IMR-90 (cell line): ENCODE results near the gene CHD6. TPM values are rescaled to one million over a fixed set of nuclear protein-coding genes. Genes with fewer than 3 reads are reported as not detected.

Experiments
- ATAC-seq: fragments of 200-7000 bp; cut with Tn5 transposase; 2 replicates; pipeline ENCODE4 v1.9.1; 2020; ENCODE audit warnings: low read depth, mild to moderate bottlenecking, moderate library complexity
- BruUV-seq: library from RNA; stranded (reverse); fragments of 400-500 nt; replicated peaks from 2 replicates; lab custom pipeline; 2021; lab: Mats Ljungman, UMichigan
- CTCF ChIA-PET: fragments of 300-600 bp; formaldehyde crosslinking; extraction: SDS; loops from one replicate; lab custom pipeline; 2021; ENCODE audit warnings: antibody characterized with exemption; lab: Yijun Ruan, JAX
- POLR2A ChIA-PET: fragments of 300-600 bp; sonication (Branson Sonifier 250); formaldehyde crosslinking; loops from one replicate; lab custom pipeline; 2022; ENCODE audit warnings: antibody characterized with exemption; ENCODE audit not compliant: unreplicated experiment; lab: Charles Lee
- DNase-seq: peaks from one replicate; pipeline ENCODE4 v3.0.0; 2013
- H2AFZ ChIP-seq: replicated peaks from 2 replicates; pipeline ENCODE3; 2013; ENCODE audit warnings: low read length, mild to moderate bottlenecking; ENCODE audit not compliant: poor library complexity
- H2AK5ac ChIP-seq: 2 replicates; pipeline ENCODE4 v1.6.1; 2013; ENCODE audit warnings: low read depth, low read length, inconsistent platforms
- H2AK9ac ChIP-seq: replicated peaks from 2 replicates; pipeline ENCODE3; 2013; ENCODE audit warnings: mild to moderate bottlenecking, low read depth, low read length, moderate library complexity; ENCODE audit not compliant: poor library complexity
- H2BK120ac ChIP-seq: 2 replicates; pipeline ENCODE4 v1.6.1; 2013; ENCODE audit warnings: low read depth, low read length, inconsistent platforms
- H2BK15ac ChIP-seq: 3 replicates; pipeline ENCODE4 v1.6.1; 2013; ENCODE audit warnings: low read depth, low read length, inconsistent platforms
- H2BK20ac ChIP-seq: 2 replicates; pipeline ENCODE4 v1.6.1; 2013; ENCODE audit warnings: low read depth, mild to moderate bottlenecking, inconsistent platforms, low read length, moderate library complexity
- H2BK5ac ChIP-seq: 2 replicates; pipeline ENCODE4 v1.6.1; 2013; ENCODE audit warnings: mild to moderate bottlenecking, low read depth, low read length, inconsistent platforms; ENCODE audit not compliant: poor library complexity, severe bottlenecking
- H3K14ac ChIP-seq: replicated peaks from 2 replicates; pipeline ENCODE4 v1.6.1; 2013; ENCODE audit warnings: low read depth, low read length, inconsistent platforms
- H3K18ac ChIP-seq: 2 replicates; pipeline ENCODE4 v1.6.1; 2013; ENCODE audit warnings: low read depth, low read length, control low read depth
- H3K23ac ChIP-seq: 2 replicates; pipeline ENCODE4 v1.6.1; 2013; ENCODE audit warnings: low read depth, low read length, inconsistent platforms
- H3K27ac ChIP-seq: 2 replicates; pipeline ENCODE4 v1.5.1; 2013; ENCODE audit warnings: mild to moderate bottlenecking, control low read depth, low read length; ENCODE audit not compliant: insufficient read depth
- H3K27me3 ChIP-seq: 2 replicates; pipeline ENCODE4 v1.6.1; 2013; ENCODE audit warnings: low read length; ENCODE audit not compliant: control insufficient read depth, insufficient read depth
- H3K36me3 ChIP-seq: 2 replicates; pipeline ENCODE4 v1.6.1; 2013; ENCODE audit warnings: low read length, mixed read lengths; ENCODE audit not compliant: control insufficient read depth, insufficient read depth
- H3K4ac ChIP-seq: 2 replicates; pipeline ENCODE4 v1.6.1; 2013; ENCODE audit warnings: low read depth, low read length, inconsistent platforms
- H3K4me1 ChIP-seq: 2 replicates; pipeline ENCODE4 v1.6.1; 2013; ENCODE audit warnings: low read length, mixed read lengths; ENCODE audit not compliant: control insufficient read depth, insufficient read depth
- H3K4me2 ChIP-seq: 2 replicates; pipeline ENCODE4 v1.6.1; 2013; ENCODE audit warnings: low read depth, mild to moderate bottlenecking, control low read depth, low read length, moderate library complexity
- H3K4me3 ChIP-seq: 2 replicates; pipeline ENCODE4 v1.5.1; 2013; ENCODE audit warnings: low read depth, mild to moderate bottlenecking, control low read depth, low read length, moderate library complexity; ENCODE audit not compliant: insufficient read depth
- H3K56ac ChIP-seq: 2 replicates; pipeline ENCODE4 v1.6.1; 2013; ENCODE audit warnings: low read length, inconsistent platforms; ENCODE audit not compliant: insufficient read depth; ENCODE audit errors: extremely low read depth
- H3K79me1 ChIP-seq, 2 experiments: 2 replicates each; pipeline ENCODE4 v1.6.1; 2013; ENCODE audit warnings: low read length in 2 of 2, inconsistent platforms in 1 of 2, low read depth in 1 of 2
- H3K9ac ChIP-seq: 2 replicates; pipeline ENCODE4 v1.6.1; 2013; ENCODE audit warnings: low read depth, low read length, control low read depth
- H3K9me1 ChIP-seq: 2 replicates; pipeline ENCODE4 v1.6.1; 2013; ENCODE audit warnings: low read length, inconsistent platforms; ENCODE audit not compliant: insufficient read depth
- H3K9me3 ChIP-seq: 2 replicates; pipeline ENCODE4 v1.6.1; 2013; ENCODE audit warnings: low read length; ENCODE audit not compliant: control insufficient read depth, insufficient read depth
- H4K20me1 ChIP-seq: 2 replicates; pipeline ENCODE4 v1.6.1; 2013; ENCODE audit warnings: low read length, inconsistent platforms; ENCODE audit not compliant: insufficient read depth
- H4K5ac ChIP-seq: 2 replicates; pipeline ENCODE4 v1.6.1; 2013; ENCODE audit warnings: mild to moderate bottlenecking, low read depth, low read length, control low read depth
- H4K8ac ChIP-seq, 2 experiments: 2 replicates each; pipeline ENCODE4 v1.6.1; 2013; ENCODE audit warnings: low read depth in 2 of 2, low read length in 2 of 2, control low read depth in 1 of 2, inconsistent platforms in 1 of 2
- H4K91ac ChIP-seq: 2 replicates; pipeline ENCODE4 v1.6.1; 2013; ENCODE audit warnings: low read depth, low read length, inconsistent platforms; ENCODE audit not compliant: insufficient read depth
- MAFK ChIP-seq: IDR thresholded peaks from 2 replicates; pipeline ENCODE4 v1.6.1; 2012; ENCODE audit warnings: low read depth, low read length, improper control_type of control experiment
- MAZ ChIP-seq: IDR thresholded peaks from 2 replicates; pipeline ENCODE4 v1.6.1; 2012; ENCODE audit warnings: low read depth, mild to moderate bottlenecking, low read length, improper control_type of control experiment, moderate library complexity, borderline replicate concordance
- WGBS, 2 experiments: methylation state at CpG; one replicate each; pipeline versions ENCODE4 v1.1.5 to v1.1.7; 2013; ENCODE audit warnings: missing lambda C conversion rate in 2 of 2; ENCODE audit not compliant: insufficient read length in 1 of 2; ENCODE audit errors: extremely low coverage in 2 of 2; 5-methylcytosine and 5-hydroxymethylcytosine counted together
- dilution Hi-C: fragments of 300-500 bp; cut with HindIII; formaldehyde crosslinking; loops from one replicate; pipeline ENCODE4 v1.14.3; 2018; ENCODE audit warnings: low sequenced_read_pairs; ENCODE audit not compliant: unreplicated experiment
- in situ Hi-C: fragments of 300-500 bp; cut with MboI; formaldehyde crosslinking; loops from 3 replicates; pipeline ENCODE4 v1.14.3; 2019; ENCODE audit warnings: low sequenced_read_pairs, inconsistent platforms, mixed read lengths
- intact Hi-C: fragments of 100-400 bp; cut with micrococcal nuclease; formaldehyde crosslinking; loops from 2 replicates; pipeline ENCODE4 v1.10.0; 2022
- polyA plus RNA-seq, 3 experiments: library from polyadenylated mRNA; depleted of rRNA; stranded (reverse); fragments of >200 nt; gene quantifications; 2 replicates each; pipeline ENCODE4 v1.2.3, GENCODE V29; 2012; ENCODE audit warnings: low replicate concordance in 1 of 3
- total RNA-seq: library from RNA; depleted of rRNA; stranded (reverse); fragments of >200 nt; gene quantifications from 2 replicates; pipeline ENCODE4 v1.2.3, GENCODE V29; 2012

The CHD6 gene
- total and polyA plus RNA-seq, 2 of the 4 experiments (the other 2 are of a cell fraction) = 8.8 to 26.7 TPM

DNA sequence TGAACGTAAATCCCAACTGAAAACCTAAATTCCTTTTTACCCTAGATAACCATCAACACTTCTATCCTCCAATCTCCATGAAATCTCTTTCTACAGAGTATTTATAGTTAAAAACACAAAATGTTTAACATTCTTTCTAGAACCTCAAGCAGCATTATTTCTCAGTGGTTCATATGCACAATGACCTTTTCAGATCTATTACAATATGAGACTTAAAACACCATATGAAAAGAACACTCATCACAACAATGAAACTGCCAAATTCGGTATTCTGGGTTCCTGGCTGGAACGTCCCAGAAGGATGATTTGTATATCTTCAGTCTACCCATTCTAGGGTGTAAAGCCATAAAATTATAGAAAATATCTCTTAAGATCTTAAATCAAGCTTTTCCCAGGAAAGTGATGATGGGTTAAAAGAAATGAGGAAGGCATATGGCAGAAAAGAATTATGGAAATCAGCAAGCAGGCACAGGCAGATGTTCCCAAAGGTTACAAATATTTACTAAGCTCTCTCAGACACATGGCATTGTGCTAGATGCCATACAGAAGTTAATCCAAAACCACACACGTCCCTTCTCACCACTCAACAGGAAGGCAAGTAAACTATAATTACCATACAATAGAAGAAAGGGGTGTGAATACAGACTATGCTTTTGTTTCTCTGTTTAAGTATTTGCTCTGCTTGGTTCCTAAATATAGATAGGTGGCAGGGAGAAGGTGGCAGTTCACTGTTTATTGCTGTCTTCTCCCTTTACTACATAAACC, 118.0 kb downstream of the CHD6 start:
- no TSS peak for BruUV-seq
- in situ Hi-C loops (no loop called here), dilution Hi-C loops (no loop called here), intact Hi-C loops (loop anchor here (5.0 kb wide), 1 partner anchor 117 kb away; the partner anchor contains the start of gene CHD6)
- H2BK5ac ChIP-seq = no peak overlapping the region
- ATAC-seq (no peak; the same call in 1 of the 2 replicates), DNase-seq (no peak)
- ChIA-PET POLR2A (interaction anchor here (0.5 kb wide), 1 partner anchor 429 kb away, joined by 3 read pairs; no protein-coding TSS in a partner anchor), CTCF (no interaction called here)
- H4K8ac ChIP-seq = no peak overlapping the region; a peak in 1 of 4 replicates
- no CpG with 5 or more reads among the region's 4 CpGs for WGBS, 2 experiments
- H2BK15ac ChIP-seq = no peak overlapping the region
- no peak overlapping the region for H3K4me2 ChIP-seq
- no peak overlapping the region for H2BK20ac ChIP-seq
- no peak overlapping the region for H2AK9ac ChIP-seq
- H4K20me1 ChIP-seq = no peaks in the 10 kb centered on the region; the same call in 1 of the 2 replicates
- no peak overlapping the region for H2BK120ac ChIP-seq
- peaks cover 2% of the 10 kb centered on the region; the same call in 1 of the 2 replicates for H3K9me3 ChIP-seq
- H3K18ac ChIP-seq = peak overlapping the region; percentile 28; the same call in 1 of the 2 replicates
- no peak overlapping the region for H3K14ac ChIP-seq
- H3K9ac ChIP-seq = no peak overlapping the region
- H4K5ac ChIP-seq = no peak overlapping the region
- H2AFZ ChIP-seq = no peak overlapping the region
- peaks cover 13 to 19% of the 10 kb centered on the region in 2 experiments; a peak in 3 of 4 replicates for H3K79me1 ChIP-seq
- no peak overlapping the region for H3K4me3 ChIP-seq
- no peak overlapping the region for H4K91ac ChIP-seq
- H2AK5ac ChIP-seq = no peak overlapping the region
- TF ChIP-seq MAZ = no peak
- TF ChIP-seq MAFK = no peak
- no peaks in the 10 kb centered on the region for H3K27me3 ChIP-seq
- peaks cover 4% of the 10 kb centered on the region; the same call in 1 of the 2 replicates for H3K36me3 ChIP-seq
- no peak overlapping the region for H3K56ac ChIP-seq
- H3K9me1 ChIP-seq = peaks cover 5% of the 10 kb centered on the region
- H3K27ac ChIP-seq = no peak overlapping the region
- H3K4ac ChIP-seq = no peak overlapping the region
- H3K4me1 ChIP-seq = peaks cover 7% of the 10 kb centered on the region
- no peak overlapping the region for H3K23ac ChIP-seq
